Measurements from ENCODE around the gene MYL4.
"Not testable (repeated sequence)": the region's sequence is repeated elsewhere in the genome, so short reads cannot be mapped to it uniquely, and the experiment has no call there.

The MYL4 gene

DNA sequence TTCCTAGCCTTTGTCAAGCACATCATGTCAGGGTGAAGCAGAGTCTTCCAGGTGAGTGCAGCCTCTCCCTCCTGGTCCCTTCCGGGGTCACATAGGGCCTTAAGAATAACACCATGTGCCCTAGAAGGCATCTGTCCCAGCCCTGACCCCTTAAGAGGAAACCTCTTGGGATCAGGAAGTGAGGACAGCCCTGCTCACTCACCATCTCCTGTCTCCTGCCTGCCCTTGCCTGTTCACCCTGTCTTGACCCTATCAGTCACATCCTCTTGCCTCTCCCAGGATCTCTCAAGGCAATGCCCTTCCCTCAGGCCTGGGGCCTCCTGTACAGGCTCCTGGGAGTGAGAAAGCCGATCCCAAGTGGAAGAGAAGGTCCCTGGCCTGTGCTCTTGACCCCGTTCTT is 13.9 kb downstream of the MYL4 start:
- DNase-seq = no peak

DNA sequence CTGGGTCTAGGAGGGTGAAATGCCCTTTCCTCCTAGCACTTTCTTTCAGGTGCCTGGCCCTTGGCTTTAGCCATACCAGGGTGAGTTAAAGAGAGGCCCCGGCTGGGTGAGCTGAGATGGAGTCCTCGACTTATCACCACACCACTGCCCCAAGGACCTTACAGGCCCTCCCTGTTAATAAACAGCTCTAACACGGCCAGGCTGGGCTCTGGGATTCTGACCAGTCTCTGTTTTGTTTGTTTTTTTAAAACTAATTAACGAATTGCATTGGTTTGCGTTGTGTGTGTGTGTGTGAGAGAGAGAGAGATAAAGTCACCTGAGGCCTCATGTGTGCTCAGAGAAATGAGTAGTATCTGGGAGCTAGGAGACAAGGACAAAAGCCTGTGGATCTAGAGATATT is 14.3 kb downstream of the MYL4 start:
- DNase-seq = no peak

DNA sequence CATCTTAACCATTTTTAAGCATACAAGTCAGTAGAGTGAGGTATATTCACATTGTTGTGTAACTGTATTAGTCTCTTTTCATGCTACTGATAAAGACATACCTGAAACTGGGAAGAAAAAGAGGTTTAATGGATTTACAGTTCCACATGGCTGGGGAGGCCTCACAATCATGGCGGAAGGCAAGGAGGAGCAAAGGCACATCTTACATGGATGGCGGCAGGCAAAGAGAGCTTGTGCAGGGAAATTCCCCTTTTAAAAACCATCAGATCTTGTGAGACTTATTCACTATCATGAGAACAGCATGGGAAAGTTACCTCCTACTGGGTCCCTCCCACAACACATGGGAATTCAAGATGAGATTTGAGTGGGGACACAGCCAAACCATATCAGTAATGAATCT is 14.9 kb downstream of the MYL4 start:
- DNase-seq = not testable (repeated sequence)

DNA sequence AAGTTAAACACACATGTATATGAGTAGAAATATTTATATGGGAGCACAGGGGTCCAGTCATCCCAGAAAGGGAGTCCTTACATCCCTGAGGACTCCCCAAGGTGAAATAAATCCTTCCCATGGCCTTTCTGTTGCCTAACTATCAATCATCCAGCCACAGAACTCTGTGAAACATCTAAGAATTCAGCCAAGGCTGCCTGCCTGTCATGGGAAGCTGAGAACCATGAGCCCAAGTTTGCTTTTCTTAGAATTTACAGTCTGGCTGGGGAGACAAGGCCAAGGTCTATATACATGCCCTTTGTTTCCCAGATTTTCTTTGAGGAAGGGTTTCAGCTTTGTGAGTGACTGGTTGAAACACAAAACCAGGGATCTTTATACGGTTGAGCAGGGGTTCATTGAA is 15.8 kb downstream of the MYL4 start:
- peak; percentile 9 for DNase-seq

DNA sequence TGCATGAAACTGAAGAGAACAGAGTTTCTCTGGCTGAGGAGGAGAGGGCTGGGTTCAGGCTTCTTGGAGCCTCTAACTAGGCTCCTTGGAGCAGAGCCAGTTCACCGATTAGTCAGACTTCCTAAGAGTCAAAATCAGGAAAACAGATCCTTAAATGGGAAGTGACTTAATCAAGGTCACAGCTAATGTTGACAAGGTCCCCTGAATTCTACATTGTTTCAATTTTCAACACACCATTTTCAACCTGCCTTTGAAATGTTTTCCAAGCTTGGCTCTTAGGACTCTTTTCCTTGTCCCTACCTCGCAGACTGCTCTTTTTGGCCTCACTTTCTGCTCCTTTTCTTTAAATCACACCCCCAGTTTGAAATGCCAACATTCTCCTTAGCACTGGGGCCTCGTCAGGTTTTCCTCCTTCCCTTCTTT is 16.3 kb downstream of the MYL4 start:
- DNase-seq = no peak

DNA sequence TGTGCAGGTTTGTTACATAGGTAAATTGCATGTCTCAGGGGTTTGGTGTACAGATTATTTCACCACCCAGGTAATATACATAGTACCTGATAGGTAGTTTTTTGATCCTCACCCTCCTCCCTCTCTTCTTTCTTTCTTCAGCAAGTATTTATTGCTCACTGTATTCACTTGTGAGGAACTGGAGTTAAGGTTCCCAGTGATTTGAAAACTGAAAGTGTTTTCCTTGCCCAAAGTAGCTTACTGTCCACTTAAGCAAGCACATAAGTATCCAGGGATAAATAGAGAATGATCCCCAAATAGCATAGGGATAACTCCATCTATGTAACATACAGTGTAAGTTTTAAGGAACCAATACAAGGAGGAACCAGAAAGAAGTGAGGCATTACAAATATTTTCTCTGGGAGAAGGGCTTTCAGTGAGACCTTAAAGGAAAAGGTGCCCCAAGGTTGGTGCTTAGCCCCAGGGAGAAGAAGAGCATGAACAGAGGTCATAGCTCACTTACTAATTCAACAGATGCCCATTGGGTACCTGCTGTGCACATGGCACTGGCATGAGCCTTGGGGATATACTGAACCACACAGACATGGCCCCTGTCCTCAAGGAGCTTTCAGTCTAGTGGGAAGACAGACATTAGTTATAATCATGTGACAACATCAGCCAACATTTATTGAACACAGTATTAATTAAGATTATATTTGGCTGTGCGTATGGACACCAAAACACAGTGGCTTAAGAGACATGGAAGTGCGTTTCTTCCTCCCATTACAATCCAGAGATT is 17.0 kb downstream of the MYL4 start:
- DNase-seq = no peak

DNA sequence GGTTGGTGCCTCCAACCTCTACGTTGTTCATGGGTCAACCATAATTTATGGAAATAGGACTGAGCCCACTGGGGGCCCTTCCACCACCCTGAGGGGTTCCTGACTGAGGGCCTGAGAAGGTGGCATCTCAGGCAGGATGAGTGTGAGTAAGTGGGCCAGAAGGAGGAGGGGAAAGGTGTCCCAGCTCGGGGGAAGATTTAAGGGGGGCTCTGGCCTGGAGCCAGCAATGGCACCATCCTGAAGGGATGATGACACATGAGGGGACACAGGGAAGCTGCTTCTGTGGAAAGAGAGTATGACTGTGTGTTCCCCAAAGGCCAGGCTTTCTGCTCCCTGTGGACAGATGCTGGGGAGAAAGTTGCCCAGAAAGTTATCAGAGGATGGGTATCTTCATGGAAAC is 18.7 kb downstream of the MYL4 start:
- DNase-seq = peak; percentile 28

DNA sequence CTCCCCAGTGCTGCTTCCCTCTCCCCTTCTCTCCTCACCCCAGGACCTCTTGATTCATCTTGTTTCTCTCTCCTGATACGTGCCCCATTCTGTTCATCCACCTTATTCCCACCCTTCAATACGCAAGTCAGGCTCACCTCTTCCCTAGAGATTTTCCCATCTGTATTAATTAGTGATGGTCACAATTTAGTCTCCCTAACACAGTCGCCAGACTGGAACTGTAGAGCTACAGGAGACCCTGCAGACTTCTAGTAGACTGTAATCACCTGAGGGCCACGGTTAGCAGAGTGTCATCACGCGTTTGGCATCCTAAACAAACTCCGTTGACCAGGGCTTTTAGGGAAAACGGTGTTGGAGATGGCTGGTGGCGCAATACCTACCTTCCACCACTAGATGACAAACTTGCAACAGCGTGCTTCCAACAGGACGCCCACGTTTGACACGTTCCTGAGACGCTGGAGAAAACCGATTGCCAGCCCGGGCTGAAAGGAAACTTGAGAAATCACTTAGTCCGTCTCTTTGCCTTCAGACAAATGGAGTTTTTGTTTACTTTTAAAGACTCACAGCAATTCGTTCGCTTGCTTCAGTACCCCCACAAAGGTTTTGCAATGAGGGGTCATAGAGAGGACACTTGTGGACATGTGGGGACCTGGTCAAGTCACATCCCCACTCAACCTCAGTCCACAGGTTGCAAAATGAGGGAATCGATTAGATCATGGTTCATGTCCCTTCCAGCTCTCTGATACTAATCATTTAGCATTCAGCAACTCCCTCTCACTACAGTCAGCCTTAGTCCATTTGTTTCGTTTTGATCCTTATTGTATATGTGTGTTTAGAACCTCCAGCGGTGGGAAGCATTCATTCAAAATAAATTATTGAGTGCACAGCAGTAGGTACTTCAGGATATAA is 20.6 kb downstream of the MYL4 start:
- DNase-seq = peak; percentile 86

DNA sequence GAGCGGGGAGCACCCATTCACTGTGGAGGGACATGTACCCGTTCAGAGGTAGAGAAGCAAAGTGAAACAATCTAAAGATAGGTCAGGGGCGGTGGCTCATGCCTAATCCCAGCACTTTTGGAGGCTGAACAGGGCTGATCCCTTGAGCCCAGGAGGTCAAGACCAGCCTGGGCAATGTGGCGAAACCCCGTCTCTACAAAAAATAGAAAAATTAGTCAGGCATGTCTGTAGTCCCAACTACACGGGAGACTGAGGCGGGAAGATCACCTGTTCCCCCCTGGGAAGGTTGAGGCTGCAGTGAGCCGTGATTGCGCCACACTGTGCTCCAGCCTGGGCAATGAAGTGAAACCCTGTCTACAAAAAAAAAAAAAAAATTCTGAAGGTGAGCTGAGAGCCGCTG is 21.7 kb downstream of the MYL4 start:
- DNase-seq = peak; percentile 17

DNA sequence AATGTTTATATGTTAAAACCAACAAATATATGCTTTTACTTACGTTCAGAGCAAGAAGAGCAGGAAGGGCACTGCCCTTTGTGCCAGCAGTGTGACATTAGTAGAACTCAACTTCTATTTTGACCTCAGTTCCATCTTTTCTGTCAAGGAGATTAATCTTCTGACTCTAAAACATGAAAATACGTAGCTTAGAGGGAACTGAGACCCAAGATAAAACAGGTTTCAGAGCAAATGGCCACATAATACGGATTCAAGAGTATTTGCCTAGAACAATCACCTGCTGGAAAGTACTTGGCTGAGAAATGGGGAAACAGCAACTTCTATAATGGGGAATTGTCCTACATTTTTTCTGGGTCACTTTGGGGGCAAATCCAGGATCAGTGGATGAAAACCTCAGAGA is 22.2 kb downstream of the MYL4 start:
- no peak for DNase-seq

DNA sequence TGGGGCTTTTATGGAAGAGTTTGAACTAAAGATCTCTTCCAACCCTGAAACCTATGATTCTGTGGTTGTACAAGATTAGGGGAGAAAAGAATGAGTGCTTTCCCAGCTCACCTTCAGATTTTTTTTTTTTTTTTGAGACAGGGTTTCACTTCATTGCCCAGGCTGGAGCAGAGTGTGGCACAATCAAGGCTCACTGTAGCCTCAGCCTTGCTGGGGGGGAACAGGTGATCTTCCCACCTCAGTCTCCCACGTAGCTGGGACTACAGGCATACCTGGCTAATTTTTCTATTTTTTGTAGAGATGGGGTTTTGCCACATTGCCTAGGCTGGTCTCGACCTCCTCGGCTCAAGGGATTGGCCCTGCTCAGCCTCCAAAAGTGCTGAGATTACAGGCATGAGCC is 22.7 kb downstream of the MYL4 start:
- peak; percentile 2 for DNase-seq

DNA sequence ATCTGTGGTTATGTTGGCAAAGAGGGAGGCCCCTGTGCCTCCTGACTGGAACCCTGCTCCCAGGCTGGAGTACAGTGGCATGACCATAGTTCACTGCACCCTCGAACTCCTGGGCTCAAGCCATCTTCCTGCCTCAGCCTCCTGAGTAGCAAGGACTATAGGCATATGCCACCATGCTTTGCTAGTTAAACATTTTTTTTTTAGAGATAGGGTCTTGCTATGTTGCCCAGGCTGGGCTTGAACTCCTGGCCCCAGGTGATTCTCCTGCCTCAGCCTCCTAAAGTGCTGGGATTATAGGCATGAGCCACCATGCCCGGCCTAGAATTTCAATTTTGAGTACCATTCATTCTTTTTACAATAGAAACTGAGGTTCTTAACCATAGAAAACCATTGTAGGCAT is 23.3 kb downstream of the MYL4 start:
- DNase-seq = peak; percentile 27

DNA sequence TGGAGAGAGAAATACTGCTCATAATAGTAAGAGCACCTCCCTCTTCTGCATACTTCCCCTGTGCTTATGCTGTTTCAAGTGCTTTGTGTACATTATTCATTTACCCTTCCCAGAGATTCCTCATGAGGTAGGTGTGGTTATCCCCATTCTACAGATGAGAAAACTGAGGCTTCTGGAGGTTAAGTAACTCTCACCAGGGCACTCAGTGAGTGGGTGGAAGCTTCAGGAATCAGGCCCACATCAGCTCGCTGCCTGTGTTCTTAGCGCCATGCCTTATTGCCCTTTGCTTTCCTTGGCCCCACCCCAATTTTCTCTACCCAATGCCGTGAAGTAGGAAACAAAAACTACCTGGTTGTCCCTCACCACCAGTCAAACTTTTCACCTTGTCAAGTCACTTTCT is 26.4 kb downstream of the MYL4 start:
- DNase-seq = no peak

DNA sequence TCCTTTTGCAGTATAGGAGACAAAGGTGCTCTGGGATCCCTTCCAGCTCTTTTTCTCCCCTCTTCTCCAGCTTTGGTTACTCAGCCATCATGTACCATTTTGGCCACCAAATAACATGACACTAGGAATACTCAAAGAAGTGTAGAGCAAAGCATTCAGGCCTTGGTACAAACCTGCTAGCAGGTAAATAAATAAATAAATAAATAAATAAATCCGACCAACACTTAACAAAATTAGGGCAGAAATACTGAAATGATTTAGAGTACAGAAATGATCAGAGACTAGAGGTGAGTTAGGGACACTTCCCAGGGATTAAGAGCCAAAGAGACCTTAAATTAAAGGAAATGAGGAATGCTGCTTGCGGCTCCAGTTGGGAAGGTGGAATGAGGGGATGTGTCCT is 26.8 kb downstream of the MYL4 start:
- no peak for DNase-seq

DNA sequence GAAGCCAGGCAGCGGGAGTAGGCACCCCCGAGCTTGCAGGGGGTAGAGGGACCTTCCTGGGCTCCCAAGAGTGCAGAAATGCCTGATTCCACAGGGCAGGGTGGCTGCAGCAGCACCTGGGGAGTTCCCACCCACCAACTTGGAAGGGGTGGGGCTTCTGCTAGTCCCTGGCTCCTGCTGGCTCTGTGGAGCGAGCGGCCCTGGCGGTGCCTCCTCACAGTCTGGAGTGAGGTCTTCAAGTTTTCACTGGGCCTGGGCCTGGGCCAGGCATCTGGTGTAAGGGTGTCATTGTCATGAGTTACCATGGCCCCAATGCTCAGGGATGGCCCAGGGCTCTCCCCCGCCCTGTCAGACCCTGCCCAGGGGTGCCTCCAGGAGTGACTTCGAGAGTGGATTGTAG is 28.7 kb downstream of the MYL4 start:
- no peak for DNase-seq

DNA sequence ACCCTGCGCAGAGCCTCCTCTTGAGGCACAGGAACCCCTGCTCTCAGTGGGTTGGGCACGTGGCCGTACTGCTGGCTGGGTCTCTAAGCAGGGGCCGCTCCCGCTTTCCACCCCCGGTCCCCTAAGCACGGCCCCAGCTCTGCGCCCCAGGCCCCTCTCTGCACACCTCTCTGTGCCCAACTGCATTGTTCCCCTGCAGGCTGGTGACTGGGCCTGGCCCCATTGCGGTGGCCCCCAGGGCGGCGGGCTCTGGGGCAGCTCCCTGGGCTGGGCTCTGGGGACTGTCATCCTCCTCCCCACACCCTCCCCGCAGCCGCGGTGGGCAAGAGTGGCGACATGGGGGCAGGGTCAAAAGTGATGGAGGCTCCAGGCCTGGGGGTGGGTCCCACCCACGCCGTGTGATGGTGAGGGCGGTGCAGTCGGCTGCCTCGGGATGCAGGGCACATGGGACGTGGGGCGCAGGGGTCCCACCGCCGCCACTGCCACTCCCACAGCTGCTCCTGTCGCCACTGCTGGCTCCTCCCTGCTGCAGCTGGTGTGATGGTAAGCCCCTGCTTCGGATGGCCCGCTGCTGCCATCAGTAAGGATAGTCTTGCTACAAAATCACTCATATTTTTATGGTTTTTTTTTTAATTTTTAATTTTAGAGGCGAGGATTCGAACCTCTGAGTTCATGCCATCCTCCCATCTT is 29.3 kb downstream of the MYL4 start:
- no peak for DNase-seq

DNA sequence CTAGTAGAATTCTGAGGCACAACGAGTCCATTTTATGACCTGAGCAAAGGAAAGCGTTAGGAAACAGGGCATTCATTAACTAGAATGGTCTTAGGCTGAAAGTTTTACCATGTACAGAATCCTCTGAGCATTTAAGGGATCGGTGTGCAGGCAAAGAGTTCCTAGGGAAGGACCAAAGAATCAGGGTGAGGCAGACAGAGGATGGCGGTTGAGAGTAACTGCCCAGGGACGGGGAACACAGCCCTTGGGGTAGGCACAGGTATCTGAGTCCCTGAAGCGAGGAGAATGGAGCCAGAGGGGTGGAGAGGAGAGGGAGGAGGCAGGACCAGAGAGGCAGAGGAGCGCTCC is 30.4 kb downstream of the MYL4 start:
- no peak for DNase-seq

DNA sequence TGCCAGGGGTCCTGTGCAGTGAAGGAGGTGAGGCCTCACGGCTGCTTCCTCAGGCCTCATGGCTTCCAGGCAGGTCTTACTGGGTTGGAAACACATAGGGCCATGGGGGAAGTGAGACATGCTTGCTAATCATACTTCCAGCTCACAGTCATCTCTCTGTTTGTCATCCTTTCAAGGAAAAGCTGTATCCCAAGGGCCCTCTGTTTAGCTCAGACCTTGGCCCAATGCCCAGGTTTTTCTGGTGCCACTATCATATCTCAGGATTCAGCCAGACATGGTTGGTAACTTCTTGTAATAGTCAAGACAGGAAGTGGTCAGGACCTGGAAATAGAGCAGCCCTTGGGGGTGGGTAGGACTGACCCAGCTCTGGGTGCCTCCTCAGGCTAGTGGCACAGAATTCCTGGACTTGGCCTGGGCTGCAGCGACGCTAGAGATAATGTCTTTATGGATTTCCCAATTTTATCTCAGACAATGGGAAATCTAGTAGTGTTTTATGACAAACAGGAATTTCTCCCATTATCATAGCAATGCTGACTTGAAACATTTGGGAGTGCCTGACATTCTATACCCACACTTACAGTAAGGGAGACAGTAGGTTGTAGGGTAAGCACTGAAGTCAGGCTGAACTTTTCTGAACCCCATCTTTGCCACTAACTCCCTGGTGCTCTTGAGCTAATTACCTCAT is 31.0 kb downstream of the MYL4 start:
- DNase-seq = peak; percentile 65

DNA sequence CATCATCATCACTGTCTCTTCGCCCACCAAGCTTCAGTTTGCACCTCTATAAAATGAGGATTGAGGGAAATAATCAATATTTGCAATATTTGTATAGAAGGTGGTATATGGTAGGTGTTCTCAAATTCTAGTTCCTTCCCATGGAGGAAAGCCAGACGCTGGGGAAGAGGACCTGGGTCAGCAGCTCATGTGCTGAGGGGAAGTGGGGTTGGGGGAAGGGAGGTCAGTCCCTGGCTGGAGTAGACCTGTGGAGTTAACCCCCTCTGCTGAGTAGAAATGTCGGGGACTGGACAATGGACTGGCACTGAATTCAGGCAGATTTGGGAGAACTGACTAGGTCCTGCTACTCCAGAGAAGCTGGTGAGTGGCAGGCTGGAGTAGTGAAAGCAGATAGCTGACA is 31.7 kb downstream of the MYL4 start:
- no peak for DNase-seq

DNA sequence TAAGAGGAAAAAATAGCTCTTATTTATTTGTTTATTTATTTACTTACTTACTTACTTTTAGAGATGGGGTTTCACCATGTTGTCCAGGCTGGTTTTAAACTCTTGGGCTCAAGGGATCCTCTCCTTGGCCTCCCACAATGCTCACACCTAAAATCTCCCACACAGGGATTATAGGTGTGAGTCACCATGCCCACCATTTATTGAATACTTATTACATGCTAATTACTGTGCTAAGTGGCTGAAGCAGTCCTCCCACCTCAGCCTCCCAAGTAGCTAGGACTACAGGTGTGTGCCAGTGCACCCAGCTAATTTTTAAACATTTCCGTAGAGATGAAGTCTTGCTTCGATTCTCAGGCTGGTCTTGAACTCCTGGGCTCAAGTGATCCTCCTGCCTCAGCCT is 33.5 kb downstream of the MYL4 start:
- DNase-seq = no peak

DNA sequence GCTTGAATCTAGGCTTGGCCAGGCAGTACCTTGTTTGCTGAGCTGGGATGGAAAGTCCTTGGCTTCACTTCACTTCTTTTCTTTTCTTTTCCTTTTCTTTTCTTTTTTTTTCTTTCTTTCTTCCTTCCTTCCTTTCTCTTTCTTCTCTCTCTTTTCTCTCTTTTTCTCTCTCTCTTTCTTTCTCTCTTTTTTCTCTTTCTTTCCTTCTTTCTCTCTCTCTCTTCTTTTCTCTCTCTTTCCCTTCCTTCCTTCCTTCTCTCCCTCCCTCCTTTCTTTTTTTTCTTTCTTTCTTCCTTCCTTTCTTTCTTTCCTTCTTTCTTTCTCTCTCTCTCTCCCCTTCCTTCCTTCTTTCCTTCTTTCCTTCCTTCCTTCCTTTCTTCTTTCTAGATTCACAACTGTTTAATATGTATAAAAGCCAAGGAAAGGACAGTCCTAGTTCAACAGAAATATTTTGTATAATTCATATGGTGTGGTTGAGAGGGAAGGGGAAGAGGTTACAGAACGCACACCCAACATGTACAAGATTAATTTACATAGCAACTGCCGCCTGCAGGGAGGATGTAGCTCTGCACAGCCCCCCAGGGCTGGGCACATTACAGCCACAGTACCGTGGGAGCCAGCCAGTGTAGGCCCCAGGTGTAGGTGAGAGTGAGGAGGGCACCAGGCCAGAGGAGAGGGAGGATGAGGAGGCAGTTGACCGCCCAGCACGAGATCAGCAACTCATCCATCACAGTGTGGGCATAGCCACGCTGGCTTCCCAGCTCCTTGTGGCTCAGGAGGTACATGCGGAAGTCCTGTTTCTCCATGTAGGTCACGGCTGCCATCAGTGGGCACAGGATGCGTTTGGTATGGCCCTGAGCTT is 34.8 kb downstream of the MYL4 start:
- DNase-seq = no peak

DNA sequence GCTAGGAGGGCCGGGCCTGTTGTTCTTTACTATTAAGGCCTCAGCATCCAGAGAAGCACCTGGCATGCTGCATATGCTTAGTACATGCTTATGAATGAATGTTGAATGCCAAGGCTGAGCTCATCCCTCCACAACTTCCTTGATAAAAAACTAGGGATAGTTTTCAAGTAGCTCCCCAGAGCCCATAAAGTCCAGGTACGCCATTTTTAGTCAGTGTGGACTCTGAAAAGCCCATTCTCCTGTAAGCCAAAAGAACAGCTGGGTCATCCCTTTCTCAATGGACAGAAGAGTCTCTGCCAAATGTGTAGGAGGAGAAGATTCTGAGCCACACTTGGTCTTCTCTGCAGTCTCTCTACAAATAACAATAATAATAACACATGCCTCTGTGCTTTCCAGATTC is 35.5 kb downstream of the MYL4 start:
- DNase-seq = no peak

Data from right forelimb (tissue), 1 donor.